Endometrium (tissue), 2 donors: ENCODE data around the gene OR9A2.

Experiments
- FAIRE-seq: peaks from 2 replicates; lab custom pipeline; 2012; peaks lifted over from hg19 to GRCh38; lab: Jason Lieb, UNC
- donor health status: control.
- donor health status: control.

OR9A2 gene

GRCh38 chr7:143027032-143027431 lies at the start of gene OR9A2:
OR9A2 (minus strand) TSS chr7:143027132; CDS start chr7:143027132, 0 bp downstream.
- no peak for FAIRE-seq

- no peak for FAIRE-seq
Observed at GRCh38 chr7:143074141-143074540, 47.2 kb upstream of the OR9A2 start.

DNA sequence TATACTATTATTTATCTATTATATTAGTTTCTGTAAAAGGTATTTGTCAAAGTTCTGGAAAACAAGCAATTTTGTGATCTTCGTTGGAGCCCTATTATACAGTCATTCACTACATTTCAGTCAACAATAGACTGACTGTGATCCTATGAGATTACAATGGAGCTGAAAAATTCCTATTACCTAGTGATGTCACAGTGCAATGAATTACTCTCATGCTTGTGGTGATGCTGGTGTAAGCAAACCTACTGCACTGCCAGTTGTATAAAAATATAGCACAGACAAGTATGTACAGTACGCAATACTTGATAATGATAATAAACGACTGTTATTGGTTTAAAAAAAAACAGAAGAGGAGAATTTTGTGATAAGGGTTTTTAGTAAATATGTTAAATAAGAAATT lies 46.6 kb upstream of the OR9A2 start:
- no peak for FAIRE-seq

- FAIRE-seq, result no peak
Observed at GRCh38 chr7:143069912-143070500, 43.1 kb upstream of the OR9A2 start.

GRCh38 chr7:143068446-143068845 lies 41.5 kb upstream of the OR9A2 start:
- no peak for FAIRE-seq

- FAIRE-seq, result no peak
Observed at GRCh38 chr7:143063741-143064140, 36.8 kb upstream of the OR9A2 start.

GRCh38 chr7:143055754-143056153 lies 28.8 kb upstream of the OR9A2 start:
- no peak for FAIRE-seq

GRCh38 chr7:143054621-143055020 lies 27.7 kb upstream of the OR9A2 start:
- FAIRE-seq, result no peak

- no peak for FAIRE-seq
Observed at GRCh38 chr7:143052041-143052440, 25.1 kb upstream of the OR9A2 start, which contains the start of gene OR6V1. OR6V1 (plus strand) TSS chr7:143052341; CDS start chr7:143052341, 0 bp downstream.

- no peak for FAIRE-seq
Observed at GRCh38 chr7:143050931-143051330, 24.0 kb upstream of the OR9A2 start.

DNA sequence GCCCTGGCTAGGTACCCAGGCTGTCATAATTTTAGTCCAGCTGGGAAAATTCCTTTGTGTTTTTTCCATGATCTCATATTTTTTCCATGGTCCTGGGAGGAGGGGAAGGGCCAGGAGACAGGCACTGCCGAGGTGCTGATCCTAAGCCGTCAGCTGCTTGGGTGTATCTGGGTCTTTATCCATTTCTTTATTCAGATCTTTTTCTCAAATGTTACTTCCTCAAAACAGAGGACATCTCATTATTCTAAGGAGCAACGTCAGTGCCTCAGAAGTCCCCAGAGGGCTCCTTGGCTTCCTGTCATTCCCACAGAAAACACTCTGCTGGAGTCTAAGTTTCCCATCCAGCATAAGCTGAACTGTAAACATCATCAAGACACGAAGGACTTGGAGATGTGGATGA lies 22.4 kb upstream of the OR9A2 start:
- FAIRE-seq, result no peak

- FAIRE-seq, result no peak
Observed at GRCh38 chr7:143048827-143049226, 21.9 kb upstream of the OR9A2 start.

DNA sequence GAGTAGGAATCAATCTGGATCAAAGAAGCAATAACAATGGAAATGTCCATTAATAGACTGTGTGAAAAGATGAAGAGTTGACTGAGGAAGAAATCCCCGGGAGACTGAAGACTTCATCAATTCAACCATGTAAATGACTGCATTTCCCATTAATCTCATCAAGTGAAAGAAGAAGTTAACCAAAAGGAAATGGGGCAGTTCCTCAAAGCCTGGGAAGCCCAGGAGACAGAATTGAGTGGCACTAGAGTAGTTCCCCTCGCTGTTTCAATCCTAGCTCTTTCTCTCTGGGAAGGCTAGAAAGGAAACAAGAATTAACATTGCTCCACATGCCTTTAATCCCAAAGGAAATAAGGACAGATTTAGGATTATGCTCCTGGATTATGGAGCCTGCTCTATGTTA lies 20.4 kb upstream of the OR9A2 start:
- FAIRE-seq, result no peak

DNA sequence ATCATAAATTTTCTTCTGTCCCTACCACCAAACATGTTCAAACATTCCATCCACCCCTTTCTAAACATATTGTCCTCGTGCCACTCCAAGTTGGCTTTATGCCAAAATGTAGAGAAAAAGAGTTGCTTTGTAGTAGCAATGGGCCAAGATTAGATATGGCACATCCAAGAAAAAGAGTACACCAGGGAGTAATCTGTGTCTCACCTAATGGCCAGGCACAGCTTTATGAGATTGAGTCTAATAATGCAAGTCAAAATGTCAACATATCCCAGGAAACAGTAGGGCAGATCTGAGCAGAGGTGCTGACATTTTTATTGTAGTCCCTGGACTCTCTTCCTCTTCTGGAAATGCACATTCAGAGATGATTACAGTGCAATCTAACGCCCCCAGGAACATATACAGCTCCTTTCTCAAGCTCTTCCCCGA lies 19.5 kb upstream of the OR9A2 start:
- FAIRE-seq, result no peak

- FAIRE-seq, result no peak
Observed at GRCh38 chr7:143043391-143043790, 16.5 kb upstream of the OR9A2 start.

GRCh38 chr7:143042790-143043271 lies 15.9 kb upstream of the OR9A2 start:
- no peak for FAIRE-seq

- no peak for FAIRE-seq
Observed at GRCh38 chr7:143042159-143042789, 15.3 kb upstream of the OR9A2 start.

- FAIRE-seq, result no peak
Observed at GRCh38 chr7:143041346-143041745, 14.4 kb upstream of the OR9A2 start.

DNA sequence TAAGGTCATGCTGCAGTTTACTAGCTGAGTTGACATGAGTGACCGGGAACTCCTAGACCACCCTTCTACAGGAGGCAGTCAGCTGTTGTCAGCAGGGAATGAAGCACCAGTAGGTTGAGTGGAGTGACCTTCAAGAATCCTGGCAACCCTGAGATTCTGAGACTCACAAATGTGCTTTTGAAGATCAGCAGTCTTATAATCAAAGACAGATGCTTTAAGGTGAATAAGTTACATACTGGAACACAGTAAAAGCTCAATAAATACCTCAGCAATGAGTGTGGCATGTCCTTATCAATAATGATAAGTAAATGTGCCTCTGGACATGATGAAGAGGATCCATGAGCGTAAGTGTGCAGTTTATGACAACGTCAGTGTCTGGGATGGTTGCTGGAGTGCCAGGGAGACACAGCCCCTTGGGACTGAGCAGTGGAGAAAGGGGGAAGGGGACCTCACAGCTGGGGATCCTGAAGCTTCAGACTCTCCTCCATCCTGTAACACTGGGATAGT lies 13.3 kb upstream of the OR9A2 start:
- no peak for FAIRE-seq

- no peak for FAIRE-seq
Observed at GRCh38 chr7:143038635-143039034, 11.7 kb upstream of the OR9A2 start.

DNA sequence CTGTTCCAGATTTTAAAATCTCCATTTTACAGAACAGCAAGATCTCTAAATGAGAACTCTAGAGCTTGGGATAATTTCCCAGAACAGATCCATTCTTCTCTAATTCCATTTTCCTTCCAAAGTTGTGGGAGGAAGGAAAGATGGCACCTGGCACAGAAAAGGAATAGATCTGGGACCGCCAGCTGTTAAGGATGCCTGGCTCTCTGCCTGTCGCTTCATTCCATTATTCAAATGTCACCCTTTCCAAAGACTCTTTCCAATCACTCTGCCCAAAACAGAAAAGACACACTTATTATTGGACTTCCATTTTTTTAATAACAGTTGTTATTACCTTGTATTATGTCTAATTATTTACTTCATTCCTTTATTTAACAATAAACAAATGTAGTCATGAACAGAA lies 751 bp upstream of the OR9A2 start:
- no peak for FAIRE-seq

GRCh38 chr7:143025371-143025770 lies 1.6 kb downstream of the OR9A2 start:
- no peak for FAIRE-seq

DNA sequence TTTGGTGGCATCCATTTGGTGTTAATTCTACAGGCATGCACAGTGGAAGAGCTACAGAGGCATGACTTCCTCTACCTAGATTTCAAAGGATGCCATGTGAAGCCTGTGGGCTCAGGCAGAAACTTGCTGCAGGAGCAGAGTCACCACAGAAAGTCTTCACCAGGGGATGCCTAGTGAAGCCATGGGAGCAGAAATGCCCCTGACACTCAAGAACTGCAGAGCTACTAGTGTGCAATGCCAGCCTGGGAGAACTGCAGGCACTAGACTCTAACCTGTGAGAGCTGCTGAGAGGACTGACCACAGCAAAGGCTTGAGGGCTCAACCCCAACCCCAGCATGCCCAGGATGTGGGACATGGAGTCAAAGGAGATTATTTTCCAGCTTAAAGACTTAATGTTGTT lies 3.9 kb downstream of the OR9A2 start:
- FAIRE-seq, result no peak

- no peak for FAIRE-seq
Observed at GRCh38 chr7:143018931-143019330, 8.0 kb downstream of the OR9A2 start.
